Liver (tissue), 9 donors: Measurements from ENCODE around the gene TOMM5. TPM values are rescaled to one million over a fixed set of nuclear protein-coding genes. Genes with fewer than 3 reads are reported as not detected.
"Not testable (repeated sequence)": the region's sequence is repeated elsewhere in the genome, so short reads cannot be mapped to it uniquely, and the experiment has no call there.

Experiments
- DNase-seq: peaks from one replicate; pipeline ENCODE4 v3.0.0-alpha.2; 2017; ENCODE audit warnings: low spot score
- H3K27ac ChIP-seq, 2 donors: one replicate each; pipeline ENCODE4 v1.7.0; 2013; ENCODE audit warnings: inconsistent platforms in 2 of 2, low read length in 2 of 2, control low read depth in 1 of 2, low read depth in 1 of 2, mild to moderate bottlenecking in 1 of 2
- H3K27me3 ChIP-seq, 4 donors: one replicate each; pipeline versions ENCODE4 v1.6.1 to v1.7.0; 2013; ENCODE audit warnings: low read length in 3 of 4, inconsistent platforms in 1 of 4, mild to moderate bottlenecking in 1 of 4, moderate library complexity in 1 of 4; ENCODE audit not compliant: control insufficient read depth in 4 of 4, insufficient read depth in 4 of 4
- H3K36me3 ChIP-seq, 4 donors: one replicate each; pipeline versions ENCODE4 v1.6.1 to v1.7.0; 2013; ENCODE audit warnings: low read length in 3 of 4, mild to moderate bottlenecking in 3 of 4, low read depth in 1 of 4, moderate library complexity in 1 of 4; ENCODE audit not compliant: control insufficient read depth in 4 of 4, insufficient read depth in 3 of 4
- H3K4me1 ChIP-seq, 4 donors: one replicate each; pipeline versions ENCODE4 v1.6.1 to v1.7.0; 2013; ENCODE audit warnings: low read length in 3 of 4, mild to moderate bottlenecking in 3 of 4, moderate library complexity in 1 of 4; ENCODE audit not compliant: control insufficient read depth in 4 of 4, insufficient read depth in 4 of 4
- H3K4me3 ChIP-seq, 3 donors: one replicate each; pipeline versions ENCODE4 v1.6.1 to v1.7.0; 2013; ENCODE audit warnings: low read length in 3 of 3, control low read depth in 1 of 3, low read depth in 1 of 3, mild to moderate bottlenecking in 1 of 3
- H3K9ac ChIP-seq, 2 donors: one replicate each; pipeline ENCODE4 v1.7.0; 2013; ENCODE audit warnings: low read length in 2 of 2, mild to moderate bottlenecking in 2 of 2, moderate library complexity in 2 of 2, control low read depth in 1 of 2, low read depth in 1 of 2
- H3K9me3 ChIP-seq, 4 donors: one replicate each; pipeline versions ENCODE4 v1.6.1 to v1.7.0; 2013; ENCODE audit warnings: low read length in 3 of 4; ENCODE audit not compliant: control insufficient read depth in 4 of 4
- EGR1 ChIP-seq, 2 donors: IDR thresholded peaks; 2 replicates each; pipeline ENCODE4 v1.6.1; 2016 to 2018; ENCODE audit warnings: antibody characterized with exemption in 2 of 2, low read depth in 2 of 2
- FOXA1 ChIP-seq: IDR thresholded peaks from 2 replicates; pipeline ENCODE4 v1.6.1; 2016; ENCODE audit warnings: antibody characterized with exemption
- FOXA2 ChIP-seq: IDR thresholded peaks from 2 replicates; pipeline ENCODE4 v1.6.1; 2016; ENCODE audit warnings: antibody characterized with exemption
- GABPA ChIP-seq, 2 donors: IDR thresholded peaks in 1 of 2; conservative IDR thresholded peaks in 1 of 2; 2 replicates each; pipeline ENCODE4 v1.6.1; 2016; ENCODE audit warnings: antibody characterized with exemption in 2 of 2, mild to moderate bottlenecking in 1 of 2, moderate library complexity in 1 of 2
- HNF4A ChIP-seq, 2 donors: conservative IDR thresholded peaks; 2 replicates each; pipeline ENCODE4 v1.6.1; 2016; ENCODE audit warnings: antibody characterized with exemption in 2 of 2, mild to moderate bottlenecking in 2 of 2
- HNF4G ChIP-seq: IDR thresholded peaks from 2 replicates; pipeline ENCODE4 v1.6.1; 2016; ENCODE audit warnings: antibody characterized with exemption
- JUND ChIP-seq, 2 donors: IDR thresholded peaks; 2 replicates each; pipeline ENCODE4 v1.6.1; 2016; ENCODE audit warnings: antibody characterized with exemption in 2 of 2
- MAX ChIP-seq: IDR thresholded peaks from 2 replicates; pipeline ENCODE4 v1.6.1; 2016; ENCODE audit warnings: antibody characterized with exemption
- NR2F2 ChIP-seq: IDR thresholded peaks from 2 replicates; pipeline ENCODE4 v1.6.1; 2016; ENCODE audit warnings: antibody characterized with exemption
- RAD21 ChIP-seq, 2 donors: IDR thresholded peaks; 2 replicates each; pipeline ENCODE4 v1.6.1; 2016; ENCODE audit warnings: antibody characterized with exemption in 2 of 2, mild to moderate bottlenecking in 2 of 2
- RXRA ChIP-seq, 2 donors: IDR thresholded peaks; 2 replicates each; pipeline ENCODE4 v1.6.1; 2017 to 2018; ENCODE audit warnings: antibody characterized with exemption in 2 of 2, mild to moderate bottlenecking in 1 of 2
- SP1 ChIP-seq: IDR thresholded peaks from 2 replicates; pipeline ENCODE4 v1.6.1; 2018; ENCODE audit warnings: antibody characterized with exemption, mild to moderate bottlenecking
- TAF1 ChIP-seq: conservative IDR thresholded peaks from 2 replicates; pipeline ENCODE4 v1.6.1; 2016; ENCODE audit warnings: antibody characterized with exemption, mild to moderate bottlenecking
- YY1 ChIP-seq: IDR thresholded peaks from 2 replicates; pipeline ENCODE4 v1.6.1; 2016; ENCODE audit warnings: antibody characterized with exemption, mild to moderate bottlenecking
- ZBTB33 ChIP-seq: IDR thresholded peaks from 2 replicates; pipeline ENCODE4 v1.6.1; 2016; ENCODE audit warnings: antibody characterized with exemption
- WGBS: extraction: QIAGEN DNeasy Blood & Tissue Kit; methylation state at CpG from one replicate; pipeline ENCODE4 v1.1.7; 2013; 5-methylcytosine and 5-hydroxymethylcytosine counted together
- polyA plus RNA-seq, 2 donors: library from polyadenylated mRNA; stranded (reverse) in 1 of 2; unstranded in 1 of 2; fragments of 200-250 nt in 1 of 2; fragments of >200 nt in 1 of 2; fragmentation: Nextera tagmentation in 1 of 2; extraction: Ambion mirVana in 1 of 2; gene quantifications; one replicate each; pipeline versions ENCODE4 v1.2.1 to v1.2.3, GENCODE V29; 2013 to 2015
- total RNA-seq, 2 donors: library from RNA; depleted of rRNA; stranded (reverse); fragments of >200 nt; gene quantifications; one replicate each; pipeline ENCODE4 v1.2.3, GENCODE V29; 2014
- TF ChIP-seq, protein P1 (sequence below): IDR thresholded peaks from 2 replicates; pipeline ENCODE4 v1.6.1; 2016; ENCODE audit warnings: antibody characterized with exemption
- TF ChIP-seq, protein P2 (sequence below): IDR thresholded peaks from 2 replicates; pipeline ENCODE4 v1.6.1; 2016; ENCODE audit warnings: antibody characterized with exemption, mild to moderate bottlenecking
- TF ChIP-seq, protein P3 (sequence below): fragments of 150-350 bp; IDR thresholded peaks from 2 replicates; pipeline ENCODE4 v1.5.1; 2017; ENCODE audit warnings: improper control_type of control experiment, low read depth, low read length; ENCODE audit not compliant: missing input control
- donor health status: healthy.
- donor health status: healthy.
- donor health status: healthy.
- donor health status: healthy.
- donor health status: healthy.

TOMM5 gene
- total and polyA plus RNA-seq, 4 donors = 43.0 to 107 (median 71.9) TPM

- WGBS = 24% methylated on average over 5 of the region's 5 CpGs
Observed at GRCh38 chr9:37602817-37603216, 10.4 kb upstream of the TOMM5 start.

DNA sequence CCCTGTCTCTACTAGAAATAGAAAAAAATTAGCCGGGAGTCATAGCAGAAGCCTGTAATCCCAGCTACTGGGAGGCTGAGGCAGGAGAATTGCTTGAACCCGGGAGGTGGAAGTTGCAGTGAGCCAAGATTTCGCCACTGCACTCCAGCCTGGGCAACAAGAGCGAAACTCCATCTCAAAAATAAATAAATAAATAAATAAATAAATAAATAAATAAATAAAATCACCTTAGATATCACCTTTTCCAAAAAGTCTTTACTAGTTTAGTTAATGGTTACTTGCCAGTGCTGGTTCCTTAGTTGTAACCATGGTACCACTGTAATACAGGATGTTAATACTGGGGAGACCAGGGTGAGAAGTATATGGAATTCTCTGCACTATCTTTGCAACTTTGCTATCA lies 9.7 kb upstream of the TOMM5 start:
- not testable (repeated sequence) for DNase-seq, H3K36me3 ChIP-seq, H3K9ac ChIP-seq, H3K4me3 ChIP-seq, H3K9me3 ChIP-seq, H3K27me3 ChIP-seq, H3K27ac ChIP-seq
- peaks cover 0 to 11% (median 9%) of the 10 kb centered on the region in 4 donors for H3K4me1 ChIP-seq
- 90% methylated on average over 4 of the region's 4 CpGs for WGBS

More at GRCh38 chr9:37602817-37603216, 10.4 kb upstream of the TOMM5 start:
- Histone ChIP-seq H3K9ac (no peak overlapping the region), H3K36me3 (no peaks in the 10 kb centered on the region), H3K27me3 (no peaks in the 10 kb centered on the region), H3K4me3 (no peak overlapping the region), H3K27ac (peak overlapping the region; percentile 61 to 72), H3K9me3 (no peaks in the 10 kb centered on the region), H3K4me1 (peaks cover 0 to 11% (median 9%) of the 10 kb centered on the region in 4 donors)
- DNase-seq = no peak
- peak; percentile 14 to 84 for TF ChIP-seq EGR1 (IDR thresholded peaks at IDR 0.05; ENCODE audit: low read depth in 2 of 2)
- peak; percentile 72 for TF ChIP-seq HNF4G
- no peak for TF ChIP-seq NR2F2
- TF ChIP-seq, protein P1, sequence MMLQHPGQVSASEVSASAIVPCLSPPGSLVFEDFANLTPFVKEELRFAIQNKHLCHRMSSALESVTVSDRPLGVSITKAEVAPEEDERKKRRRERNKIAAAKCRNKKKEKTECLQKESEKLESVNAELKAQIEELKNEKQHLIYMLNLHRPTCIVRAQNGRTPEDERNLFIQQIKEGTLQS = no peak
- peak; percentile 52 to 85 for TF ChIP-seq JUND (IDR thresholded peaks at IDR 0.05)
- peak; percentile 87 to 89 for TF ChIP-seq HNF4A (conservative IDR thresholded peaks at IDR 0.05)
- TF ChIP-seq FOXA2 = peak; percentile 33
- TF ChIP-seq FOXA1 = peak; percentile 60
- peak; percentile 100 for TF ChIP-seq RXRA (IDR thresholded peaks at IDR 0.05)
- TF ChIP-seq ZBTB33 = peak; percentile 79
- TF ChIP-seq TAF1 = no peak
- TF ChIP-seq RAD21 (IDR thresholded peaks at IDR 0.05) = peak; percentile 48 to 51
- TF ChIP-seq, protein P2, sequence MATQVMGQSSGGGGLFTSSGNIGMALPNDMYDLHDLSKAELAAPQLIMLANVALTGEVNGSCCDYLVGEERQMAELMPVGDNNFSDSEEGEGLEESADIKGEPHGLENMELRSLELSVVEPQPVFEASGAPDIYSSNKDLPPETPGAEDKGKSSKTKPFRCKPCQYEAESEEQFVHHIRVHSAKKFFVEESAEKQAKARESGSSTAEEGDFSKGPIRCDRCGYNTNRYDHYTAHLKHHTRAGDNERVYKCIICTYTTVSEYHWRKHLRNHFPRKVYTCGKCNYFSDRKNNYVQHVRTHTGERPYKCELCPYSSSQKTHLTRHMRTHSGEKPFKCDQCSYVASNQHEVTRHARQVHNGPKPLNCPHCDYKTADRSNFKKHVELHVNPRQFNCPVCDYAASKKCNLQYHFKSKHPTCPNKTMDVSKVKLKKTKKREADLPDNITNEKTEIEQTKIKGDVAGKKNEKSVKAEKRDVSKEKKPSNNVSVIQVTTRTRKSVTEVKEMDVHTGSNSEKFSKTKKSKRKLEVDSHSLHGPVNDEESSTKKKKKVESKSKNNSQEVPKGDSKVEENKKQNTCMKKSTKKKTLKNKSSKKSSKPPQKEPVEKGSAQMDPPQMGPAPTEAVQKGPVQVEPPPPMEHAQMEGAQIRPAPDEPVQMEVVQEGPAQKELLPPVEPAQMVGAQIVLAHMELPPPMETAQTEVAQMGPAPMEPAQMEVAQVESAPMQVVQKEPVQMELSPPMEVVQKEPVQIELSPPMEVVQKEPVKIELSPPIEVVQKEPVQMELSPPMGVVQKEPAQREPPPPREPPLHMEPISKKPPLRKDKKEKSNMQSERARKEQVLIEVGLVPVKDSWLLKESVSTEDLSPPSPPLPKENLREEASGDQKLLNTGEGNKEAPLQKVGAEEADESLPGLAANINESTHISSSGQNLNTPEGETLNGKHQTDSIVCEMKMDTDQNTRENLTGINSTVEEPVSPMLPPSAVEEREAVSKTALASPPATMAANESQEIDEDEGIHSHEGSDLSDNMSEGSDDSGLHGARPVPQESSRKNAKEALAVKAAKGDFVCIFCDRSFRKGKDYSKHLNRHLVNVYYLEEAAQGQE = peak; percentile 58
- peak; percentile 75 for TF ChIP-seq YY1
- peak; percentile 43 to 80 for TF ChIP-seq GABPA (IDR thresholded peaks at IDR 0.05 in 1 of 2, conservative IDR thresholded peaks at IDR 0.05 in 1 of 2)
- TF ChIP-seq MAX = peak; percentile 89
- TF ChIP-seq SP1 = peak; percentile 98
- TF ChIP-seq, protein P3, sequence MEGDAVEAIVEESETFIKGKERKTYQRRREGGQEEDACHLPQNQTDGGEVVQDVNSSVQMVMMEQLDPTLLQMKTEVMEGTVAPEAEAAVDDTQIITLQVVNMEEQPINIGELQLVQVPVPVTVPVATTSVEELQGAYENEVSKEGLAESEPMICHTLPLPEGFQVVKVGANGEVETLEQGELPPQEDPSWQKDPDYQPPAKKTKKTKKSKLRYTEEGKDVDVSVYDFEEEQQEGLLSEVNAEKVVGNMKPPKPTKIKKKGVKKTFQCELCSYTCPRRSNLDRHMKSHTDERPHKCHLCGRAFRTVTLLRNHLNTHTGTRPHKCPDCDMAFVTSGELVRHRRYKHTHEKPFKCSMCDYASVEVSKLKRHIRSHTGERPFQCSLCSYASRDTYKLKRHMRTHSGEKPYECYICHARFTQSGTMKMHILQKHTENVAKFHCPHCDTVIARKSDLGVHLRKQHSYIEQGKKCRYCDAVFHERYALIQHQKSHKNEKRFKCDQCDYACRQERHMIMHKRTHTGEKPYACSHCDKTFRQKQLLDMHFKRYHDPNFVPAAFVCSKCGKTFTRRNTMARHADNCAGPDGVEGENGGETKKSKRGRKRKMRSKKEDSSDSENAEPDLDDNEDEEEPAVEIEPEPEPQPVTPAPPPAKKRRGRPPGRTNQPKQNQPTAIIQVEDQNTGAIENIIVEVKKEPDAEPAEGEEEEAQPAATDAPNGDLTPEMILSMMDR = no peak
